ENCODE data around the gene TMED8. TPM values are rescaled to one million over a fixed set of nuclear protein-coding genes. Genes with fewer than 3 reads are reported as not detected.

TMED8 gene
- total and polyA plus RNA-seq, 8 donors, result 12.7 to 19.8 (median 16.6) TPM

DNA sequence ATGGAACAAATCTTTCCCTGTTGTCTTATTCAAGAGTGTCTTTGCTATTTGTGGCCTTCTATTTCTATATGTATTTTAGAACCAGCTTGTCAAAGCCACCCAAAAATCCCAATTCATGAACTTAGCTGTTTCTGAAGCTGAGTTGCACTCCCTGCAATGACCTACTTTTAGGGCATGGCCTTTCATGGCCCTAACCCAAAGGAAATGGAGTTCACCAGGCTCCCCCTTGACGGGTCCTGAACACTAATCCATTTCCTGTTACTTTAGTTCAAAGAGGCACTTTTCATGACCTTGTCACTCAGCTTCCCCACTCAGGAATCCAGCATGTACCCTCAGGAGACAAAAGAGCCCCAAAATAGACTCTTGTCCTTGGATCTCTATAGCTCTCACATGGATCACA lies 7.6 kb downstream of the TMED8 start:
- intact Hi-C loops (cut with DNase I), result no loop called here
- TF ChIP-seq, protein P1, sequence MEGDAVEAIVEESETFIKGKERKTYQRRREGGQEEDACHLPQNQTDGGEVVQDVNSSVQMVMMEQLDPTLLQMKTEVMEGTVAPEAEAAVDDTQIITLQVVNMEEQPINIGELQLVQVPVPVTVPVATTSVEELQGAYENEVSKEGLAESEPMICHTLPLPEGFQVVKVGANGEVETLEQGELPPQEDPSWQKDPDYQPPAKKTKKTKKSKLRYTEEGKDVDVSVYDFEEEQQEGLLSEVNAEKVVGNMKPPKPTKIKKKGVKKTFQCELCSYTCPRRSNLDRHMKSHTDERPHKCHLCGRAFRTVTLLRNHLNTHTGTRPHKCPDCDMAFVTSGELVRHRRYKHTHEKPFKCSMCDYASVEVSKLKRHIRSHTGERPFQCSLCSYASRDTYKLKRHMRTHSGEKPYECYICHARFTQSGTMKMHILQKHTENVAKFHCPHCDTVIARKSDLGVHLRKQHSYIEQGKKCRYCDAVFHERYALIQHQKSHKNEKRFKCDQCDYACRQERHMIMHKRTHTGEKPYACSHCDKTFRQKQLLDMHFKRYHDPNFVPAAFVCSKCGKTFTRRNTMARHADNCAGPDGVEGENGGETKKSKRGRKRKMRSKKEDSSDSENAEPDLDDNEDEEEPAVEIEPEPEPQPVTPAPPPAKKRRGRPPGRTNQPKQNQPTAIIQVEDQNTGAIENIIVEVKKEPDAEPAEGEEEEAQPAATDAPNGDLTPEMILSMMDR (IDR thresholded peaks at IDR 0.05), result no peak
- ATAC-seq (no peak), DNase-seq (no peak)
- H3K9me3 ChIP-seq, result no peaks in the 10 kb centered on the region
- no peaks in the 10 kb centered on the region for H3K36me3 ChIP-seq
- H3K4me3 ChIP-seq, result no peak overlapping the region
- H3K27me3 ChIP-seq, result no peaks in the 10 kb centered on the region
- H3K4me1 ChIP-seq, result peaks cover 0 to 6% of the 10 kb centered on the region in 2 donors
- H3K27ac ChIP-seq, result no peak overlapping the region

DNA sequence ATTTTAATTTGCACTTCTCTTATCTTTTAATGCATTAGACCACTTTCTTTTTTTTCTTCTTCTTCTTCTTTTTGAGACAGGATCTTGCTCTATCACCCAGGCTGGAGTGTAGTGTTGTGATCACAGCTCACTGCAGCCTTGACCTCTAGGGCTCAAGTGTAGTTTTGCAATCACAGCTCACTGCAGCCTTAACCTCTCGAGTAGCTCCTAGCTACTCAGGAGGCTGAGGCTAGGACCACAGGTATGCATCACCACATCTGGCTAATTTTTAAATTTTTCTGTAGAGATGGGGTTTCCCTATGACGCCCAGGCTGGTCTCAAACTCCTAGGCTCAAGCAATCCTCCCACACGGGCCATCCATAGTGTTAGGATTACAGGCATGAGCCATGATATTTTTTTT lies 12.7 kb downstream of the TMED8 start:
- H3K36me3 ChIP-seq, result no peaks in the 10 kb centered on the region
- no peaks in the 10 kb centered on the region for H3K27me3 ChIP-seq
- no peaks in the 10 kb centered on the region for H3K9me3 ChIP-seq
- no peak overlapping the region for H3K27ac ChIP-seq
- H3K4me1 ChIP-seq, result peaks cover 0 to 3% of the 10 kb centered on the region in 2 donors
- intact Hi-C loops (cut with DNase I), result no loop called here
- ATAC-seq (peak; percentile 78), DNase-seq (no peak)
- TF ChIP-seq, protein P1 (IDR thresholded peaks at IDR 0.05), result no peak
- no peak overlapping the region for H3K4me3 ChIP-seq

DNA sequence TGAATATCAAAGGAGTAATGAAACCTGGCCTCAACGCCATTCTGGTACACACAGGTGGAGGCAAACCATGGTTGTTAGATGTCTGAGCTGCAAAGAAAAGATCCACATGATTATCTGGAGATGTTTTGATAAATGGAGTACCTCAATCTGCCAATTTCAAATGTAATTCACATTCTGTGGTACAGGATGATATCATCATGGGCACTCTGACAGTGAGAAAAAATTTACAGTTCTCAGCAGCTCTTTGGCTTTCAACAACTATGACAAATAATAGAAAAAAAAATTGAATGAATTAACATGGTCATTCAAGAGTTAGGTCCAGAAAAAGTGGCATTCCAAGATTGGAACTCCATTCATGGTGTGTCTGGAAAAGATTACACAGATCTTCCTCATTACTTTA lies 17.3 kb downstream of the TMED8 start:
- Histone ChIP-seq H3K36me3 (no peaks in the 10 kb centered on the region), H3K4me3 (no peak overlapping the region), H3K27me3 (no peaks in the 10 kb centered on the region), H3K9me3 (no peaks in the 10 kb centered on the region), H3K4me1 (peaks cover 0 to 3% of the 10 kb centered on the region in 2 donors), H3K27ac (no peak overlapping the region)
- TF ChIP-seq, protein P1 (IDR thresholded peaks at IDR 0.05), result no peak
- DNase-seq, result no peak
- ATAC-seq, result no peak
- intact Hi-C loops (cut with DNase I), result no loop called here

DNA sequence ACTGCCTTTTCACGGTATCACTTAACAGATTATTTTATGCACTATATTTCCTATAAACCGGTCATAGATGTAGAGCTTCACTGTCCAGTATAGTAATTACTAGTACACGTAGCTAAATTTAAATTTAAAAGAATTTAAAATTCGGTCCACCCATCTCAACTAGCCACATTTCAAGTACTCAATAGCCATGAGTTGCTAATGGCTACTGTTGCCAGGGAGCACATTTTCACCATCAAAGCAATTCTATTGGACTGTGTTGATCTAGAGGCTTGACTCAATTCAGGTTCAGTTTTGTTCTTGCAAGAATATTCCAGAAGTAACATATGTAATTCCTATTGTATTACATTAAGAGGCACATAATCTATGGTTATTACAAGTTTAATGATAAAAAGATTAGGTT lies 20.0 kb downstream of the TMED8 start:
- Histone ChIP-seq H3K27me3 (no peaks in the 10 kb centered on the region), H3K27ac (no peak overlapping the region), H3K36me3 (no peaks in the 10 kb centered on the region), H3K4me1 (no peaks in the 10 kb centered on the region), H3K9me3 (no peaks in the 10 kb centered on the region), H3K4me3 (no peak overlapping the region)
- no peak for ATAC-seq
- TF ChIP-seq, protein P1 (IDR thresholded peaks at IDR 0.05), result no peak
- no peak for DNase-seq
- intact Hi-C loops (cut with DNase I), result no loop called here

DNA sequence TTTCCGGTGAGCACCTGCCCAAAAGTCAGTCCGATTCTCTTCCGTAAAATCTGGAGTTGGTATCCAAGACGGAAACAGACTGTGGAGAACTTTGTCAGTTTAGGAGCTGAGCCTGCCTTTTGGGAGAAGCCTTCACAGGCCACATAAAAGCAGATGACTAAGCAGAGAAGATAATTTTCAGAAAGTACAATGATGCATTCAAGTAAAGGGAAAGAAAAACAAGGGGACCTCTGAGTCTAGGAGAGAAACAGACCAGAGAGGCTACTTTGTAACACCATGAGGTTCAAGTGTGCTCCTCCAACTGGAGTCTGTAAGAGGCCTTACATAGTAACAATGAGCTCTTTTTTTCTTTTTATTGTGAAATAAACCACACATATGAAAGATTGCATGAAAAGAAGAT lies 21.1 kb downstream of the TMED8 start:
- no peaks in the 10 kb centered on the region for H3K4me1 ChIP-seq
- TF ChIP-seq, protein P1 (IDR thresholded peaks at IDR 0.05), result no peak
- DNase-seq (no peak), ATAC-seq (no peak)
- peaks cover 0 to 2% of the 10 kb centered on the region in 2 donors for H3K36me3 ChIP-seq
- no peak overlapping the region for H3K27ac ChIP-seq
- H3K9me3 ChIP-seq, result no peaks in the 10 kb centered on the region
- H3K4me3 ChIP-seq, result no peak overlapping the region
- no peaks in the 10 kb centered on the region for H3K27me3 ChIP-seq
- intact Hi-C loops (cut with DNase I), result no loop called here

Measured in left lung (tissue), 10 donors.